ENCODE data around the gene FAM83F. TPM values are rescaled to one million over a fixed set of nuclear protein-coding genes. Genes with fewer than 3 reads are reported as not detected.

Gene FAM83F
- total RNA-seq, 4 donors from 2014 or later, result 32.4 to 52.9 (median 41.2) TPM

DNA sequence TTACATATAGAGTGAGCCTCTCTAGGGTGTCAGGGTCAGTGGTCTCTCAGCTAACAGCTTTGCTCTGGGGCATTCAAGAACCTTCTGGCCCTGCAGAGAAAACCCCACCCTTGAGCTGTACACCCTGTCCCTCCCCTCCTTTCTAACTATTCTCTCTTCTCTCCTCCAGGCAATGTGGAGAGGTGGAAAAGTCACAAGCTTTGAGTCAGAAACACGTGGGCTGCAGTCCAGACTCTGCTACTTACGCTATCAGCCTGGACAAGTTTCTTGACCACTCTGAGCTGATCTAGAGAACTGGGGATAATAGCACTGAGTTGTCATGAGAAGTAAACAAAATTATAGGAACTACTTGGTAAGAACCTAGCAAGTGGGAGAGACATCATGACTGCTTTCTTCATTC, 10.7 kb upstream of the FAM83F start:
- no peak overlapping the region for H3K4me3 ChIP-seq (ENCODE audit: low read depth, poor library complexity, severe bottlenecking)
- no peak for DNase-seq (ENCODE audit: low spot score in 2 of 2)
- WGBS, 2 donors, result 24 to 34% methylated on average over 2 of the region's 2 CpGs
- TF ChIP-seq, protein P1, sequence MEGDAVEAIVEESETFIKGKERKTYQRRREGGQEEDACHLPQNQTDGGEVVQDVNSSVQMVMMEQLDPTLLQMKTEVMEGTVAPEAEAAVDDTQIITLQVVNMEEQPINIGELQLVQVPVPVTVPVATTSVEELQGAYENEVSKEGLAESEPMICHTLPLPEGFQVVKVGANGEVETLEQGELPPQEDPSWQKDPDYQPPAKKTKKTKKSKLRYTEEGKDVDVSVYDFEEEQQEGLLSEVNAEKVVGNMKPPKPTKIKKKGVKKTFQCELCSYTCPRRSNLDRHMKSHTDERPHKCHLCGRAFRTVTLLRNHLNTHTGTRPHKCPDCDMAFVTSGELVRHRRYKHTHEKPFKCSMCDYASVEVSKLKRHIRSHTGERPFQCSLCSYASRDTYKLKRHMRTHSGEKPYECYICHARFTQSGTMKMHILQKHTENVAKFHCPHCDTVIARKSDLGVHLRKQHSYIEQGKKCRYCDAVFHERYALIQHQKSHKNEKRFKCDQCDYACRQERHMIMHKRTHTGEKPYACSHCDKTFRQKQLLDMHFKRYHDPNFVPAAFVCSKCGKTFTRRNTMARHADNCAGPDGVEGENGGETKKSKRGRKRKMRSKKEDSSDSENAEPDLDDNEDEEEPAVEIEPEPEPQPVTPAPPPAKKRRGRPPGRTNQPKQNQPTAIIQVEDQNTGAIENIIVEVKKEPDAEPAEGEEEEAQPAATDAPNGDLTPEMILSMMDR (IDR thresholded peaks at IDR 0.05), result no peak
- TF ChIP-seq POLR2A (IDR thresholded peaks at IDR 0.05), result no peak
- intact Hi-C loops (cut with DNase I; ENCODE audit: low total_unique reads), result no loop called here

DNA sequence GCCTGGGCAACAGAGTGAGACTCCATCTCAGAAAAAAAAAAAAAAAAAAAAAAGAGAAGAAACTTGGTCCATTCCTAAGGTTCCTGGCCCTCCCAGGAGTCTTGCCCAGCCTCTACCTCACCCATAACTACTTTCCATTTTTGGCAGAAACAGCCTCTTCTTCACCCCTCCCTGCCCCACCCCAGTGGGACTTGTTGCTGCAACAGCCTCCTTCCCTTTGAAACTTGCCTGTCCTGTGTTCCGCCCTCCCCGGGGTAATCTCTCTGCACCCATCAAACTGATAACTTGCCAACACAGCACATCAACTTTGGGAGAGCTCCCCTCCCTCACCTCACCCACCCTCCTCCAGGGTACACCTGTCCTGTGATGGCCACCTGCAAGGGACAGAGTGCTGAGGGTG, 10.0 kb upstream of the FAM83F start:
- intact Hi-C loops (cut with DNase I; ENCODE audit: low total_unique reads), result no loop called here
- H3K4me3 ChIP-seq (ENCODE audit: low read depth, poor library complexity, severe bottlenecking), result no peak overlapping the region
- DNase-seq (ENCODE audit: low spot score in 2 of 2), result peak in 1 of 2 donors; percentile 53
- 50 to 53% methylated on average over 2 of the region's 2 CpGs for WGBS, 2 donors
- TF ChIP-seq, protein P1 (IDR thresholded peaks at IDR 0.05), result no peak
- TF ChIP-seq POLR2A (IDR thresholded peaks at IDR 0.05), result no peak

DNA sequence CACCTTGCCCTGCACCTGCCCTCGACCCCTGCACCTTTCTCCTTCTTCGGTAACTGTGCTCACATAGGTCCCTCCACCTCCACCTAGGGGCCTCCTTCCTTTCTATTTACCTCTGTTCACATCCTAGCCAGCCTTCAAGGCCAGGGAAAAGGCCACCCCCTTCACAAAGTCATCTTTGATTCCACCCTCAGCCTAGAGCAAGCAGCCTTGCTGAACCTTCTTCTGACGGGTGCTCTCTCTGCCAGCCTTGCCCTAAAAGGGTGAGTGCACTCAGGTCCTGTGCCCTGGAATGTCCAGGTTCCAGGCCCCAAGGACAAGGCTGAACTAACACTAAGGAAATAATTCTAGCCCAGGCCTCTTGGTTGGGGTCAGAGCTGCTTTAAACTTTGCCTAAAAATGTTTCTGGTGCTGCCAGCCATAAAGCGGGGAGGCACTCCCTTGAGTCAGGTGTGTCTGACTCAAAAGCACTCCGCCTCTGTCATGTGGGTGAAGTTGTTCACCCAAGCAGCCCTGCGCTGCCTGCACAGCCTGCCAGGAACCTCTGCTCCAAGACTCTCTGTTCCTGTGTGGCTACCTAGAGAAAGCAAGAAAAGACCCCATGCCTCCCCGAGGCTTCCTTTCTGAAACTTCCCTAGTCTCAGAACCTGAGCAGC, 9.2 kb upstream of the FAM83F start:
- intact Hi-C loops (cut with DNase I; ENCODE audit: low total_unique reads), result no loop called here
- H3K4me3 ChIP-seq (ENCODE audit: low read depth, poor library complexity, severe bottlenecking), result no peak overlapping the region
- TF ChIP-seq, protein P1 (IDR thresholded peaks at IDR 0.05), result no peak
- no peak for TF ChIP-seq POLR2A (IDR thresholded peaks at IDR 0.05)
- 57 to 58% methylated on average over 7 of the region's 7 CpGs for WGBS, 2 donors
- DNase-seq (ENCODE audit: low spot score in 2 of 2), result peak in 1 of 2 donors; percentile 43

DNA sequence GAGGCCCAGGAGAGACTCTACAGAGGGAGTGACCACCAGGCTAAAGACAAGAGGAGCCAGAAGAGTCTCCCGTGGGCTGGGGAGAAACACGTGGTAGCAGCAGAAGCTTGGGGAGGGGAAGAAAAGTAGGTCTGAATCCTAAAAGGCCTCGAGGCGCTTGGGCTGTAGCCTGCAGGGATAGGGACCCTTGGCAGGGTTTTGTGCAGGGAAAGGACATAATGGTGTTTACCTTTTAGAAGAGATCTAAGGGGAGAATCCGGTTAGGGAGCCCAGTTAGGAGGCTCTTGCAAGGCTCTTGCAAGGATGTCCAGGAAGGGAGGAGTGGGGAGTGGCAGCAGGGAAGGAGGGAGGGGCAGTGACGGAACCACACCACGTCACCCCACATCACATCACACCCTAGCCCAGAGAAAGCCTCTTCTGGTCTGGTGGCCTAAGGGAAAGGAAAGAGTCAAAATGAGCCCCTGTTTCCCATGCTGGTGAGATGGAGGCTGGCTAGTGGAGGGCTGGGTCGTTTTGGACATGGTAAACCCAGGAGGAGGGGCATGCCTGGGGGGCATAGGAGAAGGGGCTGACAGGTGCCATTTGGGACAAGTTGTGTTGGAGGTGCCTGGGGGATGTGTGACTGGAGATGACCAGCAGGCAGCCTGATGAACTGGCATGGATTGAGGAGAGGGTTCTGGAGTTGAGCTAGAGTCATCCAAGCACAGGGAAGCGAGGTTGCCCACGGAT, 6.2 kb upstream of the FAM83F start:
- WGBS, 2 donors, result 65 to 71% methylated on average over 10 of the region's 10 CpGs
- intact Hi-C loops (cut with DNase I; ENCODE audit: low total_unique reads), result no loop called here
- TF ChIP-seq POLR2A (IDR thresholded peaks at IDR 0.05), result no peak
- TF ChIP-seq, protein P1 (IDR thresholded peaks at IDR 0.05), result no peak
- DNase-seq (ENCODE audit: low spot score in 2 of 2), result no peak
- no peak overlapping the region for H3K4me3 ChIP-seq (ENCODE audit: low read depth, poor library complexity, severe bottlenecking)

DNA sequence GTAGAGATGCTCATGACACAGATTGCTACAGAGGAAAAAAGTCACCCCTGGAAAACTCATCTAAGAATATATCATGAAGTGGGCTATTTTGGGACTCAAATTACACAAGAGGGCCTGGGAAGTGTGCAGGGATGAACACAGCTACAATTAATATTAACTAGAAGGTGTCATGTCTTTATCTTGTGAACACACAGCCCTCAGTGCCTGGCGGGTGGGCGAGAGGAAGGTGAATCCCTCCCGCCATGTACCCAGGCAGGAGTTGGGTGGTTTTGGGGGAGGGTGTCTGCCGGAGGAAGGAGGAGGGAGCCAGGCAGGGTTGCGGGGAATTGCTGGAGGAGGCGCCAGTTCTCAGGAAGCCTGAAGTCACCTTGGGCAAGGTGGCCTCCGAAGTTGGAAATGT, 5.1 kb upstream of the FAM83F start:
- intact Hi-C loops (cut with DNase I; ENCODE audit: low total_unique reads), result no loop called here
- no peak for DNase-seq (ENCODE audit: low spot score in 2 of 2)
- 81 to 86% methylated on average over 7 of the region's 7 CpGs for WGBS, 2 donors
- no peak overlapping the region for H3K4me3 ChIP-seq (ENCODE audit: low read depth, poor library complexity, severe bottlenecking)
- TF ChIP-seq, protein P1 (IDR thresholded peaks at IDR 0.05), result no peak
- TF ChIP-seq POLR2A (IDR thresholded peaks at IDR 0.05), result no peak
